Natural killer cell treated with Interleukin-12 subunit alpha and Interleukin-12 subunit beta and Interleukin-15 and Interleukin-18, amount 100 ng/mL, for 72 hours (primary cell): Measurements from ENCODE around the gene ATOH7. TPM values are rescaled to one million over a fixed set of nuclear protein-coding genes. Genes with fewer than 3 reads are reported as not detected.
"Not testable (repeated sequence)": the region's sequence is repeated elsewhere in the genome, so short reads cannot be mapped to it uniquely, and the experiment has no call there.

Source experiments
- ATAC-seq, 2 donors: fragments of 150-1000 bp; cut with Tn5 transposase in 1 of 2; sonication (Bioruptor Pico), chemical (Tn5 transposase) in 1 of 2; 2 replicates each; pipeline ENCODE4 v1.10.0; 2021
- DNase-seq: peaks from one replicate; pipeline ENCODE4 v3.0.0; 2022; ENCODE audit warnings: low spot score
- H3K27ac Mint-ChIP-seq, 2 donors: 1 replicate in 1 of 2; 2 replicates in 1 of 2; pipeline ENCODE4 v1.8.0; 2022; ENCODE audit warnings: mixed read lengths in 2 of 2, mild to moderate bottlenecking in 1 of 2, moderate library complexity in 1 of 2
- H3K27me3 Mint-ChIP-seq, 2 donors: 1 replicate in 1 of 2; 2 replicates in 1 of 2; pipeline ENCODE4 v1.8.0; 2022; ENCODE audit warnings: mixed read lengths in 2 of 2
- H3K36me3 Mint-ChIP-seq: one replicate; pipeline ENCODE4 v1.8.0; 2022; ENCODE audit warnings: mixed read lengths
- H3K4me1 Mint-ChIP-seq, 2 donors: 1 replicate in 1 of 2; 2 replicates in 1 of 2; pipeline ENCODE4 v1.8.0; 2022; ENCODE audit warnings: low read depth in 2 of 2, mixed read lengths in 2 of 2, mild to moderate bottlenecking in 1 of 2
- H3K4me3 Mint-ChIP-seq: one replicate; pipeline ENCODE4 v1.8.0; 2022; ENCODE audit warnings: mixed read lengths
- H3K9me3 Mint-ChIP-seq: 2 replicates; pipeline ENCODE4 v1.8.0; 2022; ENCODE audit warnings: mixed read lengths
- total RNA-seq, 2 donors: library from RNA; stranded (reverse); gene quantifications; one replicate each; pipeline ENCODE4 v1.2.3, GENCODE V29; 2022

The ATOH7 gene
- total RNA-seq, 2 donors from 2014 or later = not detected

- DNase-seq = no peak
- Mint-ChIP-seq H3K27ac (no peak overlapping the region), H3K27me3 (peaks cover 2% of the 10 kb centered on the region in 2 donors), H3K4me1 (no peaks in the 10 kb centered on the region), H3K36me3 (no peaks in the 10 kb centered on the region), H3K4me3 (no peak overlapping the region), H3K9me3 (no peaks in the 10 kb centered on the region)
- no peak for ATAC-seq
Measured at GRCh38 chr10:68251151-68251550, 19.2 kb upstream of the ATOH7 start.

- ATAC-seq = no peak
- H3K27me3 Mint-ChIP-seq = no peaks in the 10 kb centered on the region
- no peak overlapping the region for H3K4me3 Mint-ChIP-seq
- no peak for DNase-seq
- H3K27ac Mint-ChIP-seq = no peak overlapping the region
- H3K9me3 Mint-ChIP-seq = no peaks in the 10 kb centered on the region
- no peaks in the 10 kb centered on the region for H3K36me3 Mint-ChIP-seq
- no peaks in the 10 kb centered on the region for H3K4me1 Mint-ChIP-seq
Measured at GRCh38 chr10:68249297-68249696, 17.4 kb upstream of the ATOH7 start.

GRCh38 chr10:68247931-68248330 is 16.0 kb upstream of the ATOH7 start:
- no peaks in the 10 kb centered on the region for H3K4me1 Mint-ChIP-seq
- H3K9me3 Mint-ChIP-seq = no peaks in the 10 kb centered on the region

GRCh38 chr10:68246397-68246796 is 14.5 kb upstream of the ATOH7 start:
- DNase-seq, H3K36me3 Mint-ChIP-seq, ATAC-seq, H3K4me3 Mint-ChIP-seq, H3K27me3 Mint-ChIP-seq, H3K4me1 Mint-ChIP-seq, H3K27ac Mint-ChIP-seq, H3K9me3 Mint-ChIP-seq: not testable (repeated sequence)

More at GRCh38 chr10:68247931-68248330, 16.0 kb upstream of the ATOH7 start:
- Mint-ChIP-seq H3K27ac (no peak overlapping the region), H3K4me3 (no peak overlapping the region), H3K36me3 (no peaks in the 10 kb centered on the region), H3K27me3 (no peaks in the 10 kb centered on the region)
- DNase-seq (no peak), ATAC-seq (no peak)

- H3K4me3 Mint-ChIP-seq = no peak overlapping the region
- H3K27me3 Mint-ChIP-seq = peaks cover 3 to 4% of the 10 kb centered on the region in 2 donors
- H3K9me3 Mint-ChIP-seq = no peaks in the 10 kb centered on the region
- DNase-seq (no peak), ATAC-seq (no peak)
- H3K27ac Mint-ChIP-seq = no peak overlapping the region
- H3K36me3 Mint-ChIP-seq = no peaks in the 10 kb centered on the region
- H3K4me1 Mint-ChIP-seq = no peaks in the 10 kb centered on the region
Measured at GRCh38 chr10:68242051-68242450, 10.1 kb upstream of the ATOH7 start.

- DNase-seq (no peak), ATAC-seq (no peak)
- H3K9me3 Mint-ChIP-seq = no peaks in the 10 kb centered on the region
- no peak overlapping the region for H3K4me3 Mint-ChIP-seq
- H3K36me3 Mint-ChIP-seq = no peaks in the 10 kb centered on the region
- H3K4me1 Mint-ChIP-seq = no peaks in the 10 kb centered on the region
- H3K27ac Mint-ChIP-seq = no peak overlapping the region
- H3K27me3 Mint-ChIP-seq = peaks cover 3 to 9% of the 10 kb centered on the region in 2 donors
Measured at GRCh38 chr10:68239596-68240150, 7.8 kb upstream of the ATOH7 start.

- no peak for DNase-seq
- no peaks in the 10 kb centered on the region for H3K9me3 Mint-ChIP-seq
- no peak for ATAC-seq
- H3K27me3 Mint-ChIP-seq = peaks cover 3 to 9% of the 10 kb centered on the region in 2 donors
- no peak overlapping the region for H3K27ac Mint-ChIP-seq
- no peak overlapping the region for H3K4me3 Mint-ChIP-seq
- no peaks in the 10 kb centered on the region for H3K4me1 Mint-ChIP-seq
- H3K36me3 Mint-ChIP-seq = no peaks in the 10 kb centered on the region
Measured at GRCh38 chr10:68239069-68239468, 7.2 kb upstream of the ATOH7 start.

GRCh38 chr10:68238371-68238770 is 6.5 kb upstream of the ATOH7 start:
- Mint-ChIP-seq H3K9me3 (no peaks in the 10 kb centered on the region), H3K27ac (no peak overlapping the region), H3K27me3 (peaks cover 9 to 16% of the 10 kb centered on the region in 2 donors), H3K4me3 (no peak overlapping the region), H3K36me3 (no peaks in the 10 kb centered on the region), H3K4me1 (no peaks in the 10 kb centered on the region)
- ATAC-seq = no peak
- no peak for DNase-seq

GRCh38 chr10:68237173-68237572 is 5.3 kb upstream of the ATOH7 start:
- Mint-ChIP-seq H3K36me3 (no peaks in the 10 kb centered on the region), H3K27me3 (peaks cover 16 to 24% of the 10 kb centered on the region in 2 donors), H3K4me1 (no peaks in the 10 kb centered on the region), H3K27ac (no peak overlapping the region), H3K9me3 (no peaks in the 10 kb centered on the region), H3K4me3 (no peak overlapping the region)
- DNase-seq = no peak
- ATAC-seq = no peak

GRCh38 chr10:68235581-68235980 is 3.7 kb upstream of the ATOH7 start:
- Mint-ChIP-seq H3K27ac (no peak overlapping the region), H3K27me3 (peaks cover 25 to 30% of the 10 kb centered on the region in 2 donors), H3K4me1 (peaks cover 4 to 7% of the 10 kb centered on the region in 2 donors), H3K36me3 (no peaks in the 10 kb centered on the region), H3K9me3 (no peaks in the 10 kb centered on the region), H3K4me3 (no peak overlapping the region)
- DNase-seq = no peak
- ATAC-seq = no peak

GRCh38 chr10:68235111-68235510 is 3.2 kb upstream of the ATOH7 start:
- Mint-ChIP-seq H3K9me3 (no peaks in the 10 kb centered on the region), H3K4me3 (no peak overlapping the region), H3K4me1 (peaks cover 4 to 7% of the 10 kb centered on the region in 2 donors), H3K36me3 (no peaks in the 10 kb centered on the region), H3K27me3 (peaks cover 26 to 32% of the 10 kb centered on the region in 2 donors), H3K27ac (no peak overlapping the region)
- DNase-seq (no peak), ATAC-seq (no peak)

GRCh38 chr10:68233046-68233445 is 1.1 kb upstream of the ATOH7 start:
- no peaks in the 10 kb centered on the region for H3K9me3 Mint-ChIP-seq
- DNase-seq (no peak), ATAC-seq (no peak)
- H3K27ac Mint-ChIP-seq = no peak overlapping the region
- peaks cover 31 to 44% of the 10 kb centered on the region in 2 donors for H3K27me3 Mint-ChIP-seq
- H3K36me3 Mint-ChIP-seq = no peaks in the 10 kb centered on the region
- no peak overlapping the region for H3K4me3 Mint-ChIP-seq
- peaks cover 4 to 7% of the 10 kb centered on the region in 2 donors for H3K4me1 Mint-ChIP-seq

- DNase-seq = peak; percentile 62
- Mint-ChIP-seq H3K9me3 (no peaks in the 10 kb centered on the region), H3K4me1 (peaks cover 4 to 7% of the 10 kb centered on the region in 2 donors), H3K27me3 (peaks cover 36 to 49% of the 10 kb centered on the region in 2 donors), H3K27ac (no peak overlapping the region), H3K36me3 (no peaks in the 10 kb centered on the region), H3K4me3 (peak overlapping the region; percentile 56)
- ATAC-seq = peak; percentile 85 to 86
Measured at GRCh38 chr10:68231106-68231816, 652 bp downstream of the ATOH7 start.

GRCh38 chr10:68230268-68230667 is 1.6 kb downstream of the ATOH7 start:
- ATAC-seq = no peak
- H3K4me3 Mint-ChIP-seq = no peak overlapping the region
- H3K27me3 Mint-ChIP-seq = peaks cover 36 to 45% of the 10 kb centered on the region in 2 donors

More at GRCh38 chr10:68230268-68230667, 1.6 kb downstream of the ATOH7 start:
- Mint-ChIP-seq H3K36me3 (no peaks in the 10 kb centered on the region), H3K4me1 (peaks cover 4 to 7% of the 10 kb centered on the region in 2 donors), H3K9me3 (no peaks in the 10 kb centered on the region), H3K27ac (no peak overlapping the region)
- DNase-seq = no peak
